Fibroblast of skin of scalp (primary cell): Measurements from ENCODE around the gene RAI14.
"Not testable (repeated sequence)": the region's sequence is repeated elsewhere in the genome, so short reads cannot be mapped to it uniquely, and the experiment has no call there.

Experiments used
- DNase-seq: peaks from one replicate; pipeline ENCODE4 v3.0.0-alpha.2; 2013

RAI14 gene

GRCh38 chr5:34701442-34701841, 45.3 kb downstream of the RAI14 start:
- not testable (repeated sequence) for DNase-seq

DNA sequence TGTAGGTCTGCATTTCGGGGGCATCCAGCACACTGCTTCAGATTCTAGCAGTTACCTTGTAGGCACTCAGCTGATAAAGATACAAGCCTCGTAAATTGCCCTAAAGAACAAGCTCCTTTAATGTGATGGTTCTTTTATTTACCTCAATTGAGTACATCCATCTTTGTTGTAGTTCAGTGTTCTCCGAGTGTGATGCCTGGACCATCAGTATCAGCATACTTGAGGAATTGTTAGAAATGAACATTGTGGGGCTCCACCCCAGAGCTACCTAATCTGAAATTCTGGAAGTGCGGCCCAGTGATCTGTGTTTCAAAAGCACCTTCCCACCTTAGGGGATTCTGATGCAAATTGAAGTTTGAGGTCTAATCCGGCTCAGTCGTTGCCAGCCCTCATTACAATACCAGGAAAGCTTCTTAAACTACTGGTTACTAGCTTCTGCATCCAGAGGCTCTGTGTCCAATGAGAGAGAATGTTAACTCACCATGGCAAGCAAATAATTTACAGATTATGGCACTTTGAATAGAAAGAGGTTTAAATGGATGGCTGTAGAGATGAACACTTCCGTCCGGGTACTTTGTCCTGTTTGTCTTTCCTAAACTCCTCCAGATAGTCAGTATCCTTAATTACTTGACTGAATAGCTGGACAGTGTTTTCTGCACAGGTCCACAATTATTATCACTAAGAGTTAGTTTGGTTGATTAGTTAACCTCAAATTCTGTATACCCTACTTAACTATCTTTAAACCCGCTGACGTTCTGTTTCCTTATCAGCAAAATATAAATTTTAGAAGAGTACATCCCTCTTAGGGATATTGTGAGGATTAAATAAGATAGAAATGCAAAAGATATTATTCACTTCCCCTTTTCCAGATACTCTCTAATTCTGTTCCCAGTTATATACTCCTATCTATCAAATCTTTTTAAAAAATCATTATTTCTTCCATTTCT, 47.9 kb downstream of the RAI14 start:
- DNase-seq = no peak

- DNase-seq = no peak
Observed at GRCh38 chr5:34706084-34706483, 50.0 kb downstream of the RAI14 start.

- DNase-seq = no peak
Observed at GRCh38 chr5:34707451-34708107, 51.5 kb downstream of the RAI14 start.

DNA sequence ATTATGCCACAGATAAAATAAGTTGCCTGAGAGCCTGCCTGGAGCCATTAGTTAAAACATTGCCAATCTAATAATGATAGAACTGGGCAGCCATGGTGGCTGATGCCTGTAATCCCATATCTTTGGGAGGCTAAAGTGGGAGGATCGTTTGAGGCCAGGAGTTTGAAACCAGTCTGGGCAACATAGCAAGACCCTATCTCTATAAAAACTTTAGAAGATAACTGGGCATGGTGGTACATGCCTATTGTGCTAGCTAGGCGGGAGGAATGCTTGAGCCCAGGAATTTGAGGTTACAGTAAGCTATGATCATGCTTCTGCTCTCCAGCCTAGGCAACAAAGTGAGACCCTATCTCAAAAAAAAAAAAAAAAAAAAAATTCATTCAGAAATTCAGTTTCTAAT, 52.6 kb downstream of the RAI14 start:
- DNase-seq = no peak

GRCh38 chr5:34709861-34710673, 53.9 kb downstream of the RAI14 start:
- peak; percentile 75 for DNase-seq

GRCh38 chr5:34712565-34712964, 56.4 kb downstream of the RAI14 start:
- DNase-seq = no peak

DNA sequence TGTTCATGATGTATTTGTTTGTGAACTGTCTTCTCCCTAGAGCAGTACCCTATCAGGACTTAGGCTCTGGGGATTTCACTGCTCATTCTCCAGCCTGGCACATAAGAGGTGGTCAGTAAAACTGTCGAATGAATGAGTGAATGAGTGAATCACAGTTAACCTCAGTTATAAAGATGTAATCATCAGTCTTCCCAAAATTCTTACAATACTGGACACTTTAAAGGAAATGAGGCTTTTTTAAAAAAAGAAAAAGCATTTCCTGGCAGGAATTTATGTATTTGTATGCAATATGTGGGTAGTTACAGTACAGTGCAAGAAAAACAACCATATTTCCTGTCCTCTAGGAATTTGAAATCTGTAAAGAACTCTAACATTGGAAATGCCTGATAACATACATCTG, 59.6 kb downstream of the RAI14 start:
- DNase-seq = peak; percentile 56

DNA sequence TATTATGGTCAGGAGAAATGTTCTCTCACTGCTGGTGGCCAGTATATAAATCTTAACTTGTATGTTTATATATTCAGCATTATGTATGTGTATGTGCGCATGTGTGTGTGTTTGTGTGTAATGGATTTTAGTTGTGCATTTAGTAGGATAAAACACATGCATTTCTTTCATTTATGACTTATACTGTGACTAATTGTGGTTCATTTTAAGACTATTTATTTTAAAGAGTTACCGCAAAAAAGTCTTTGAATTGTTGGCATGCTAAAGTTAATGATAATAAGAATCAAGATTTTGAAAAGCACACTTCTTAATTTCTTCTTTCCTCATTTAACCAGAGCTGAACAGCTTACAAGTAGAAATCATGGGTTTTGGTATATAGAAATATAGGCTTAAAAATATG, 60.9 kb downstream of the RAI14 start:
- peak; percentile 34 for DNase-seq

DNA sequence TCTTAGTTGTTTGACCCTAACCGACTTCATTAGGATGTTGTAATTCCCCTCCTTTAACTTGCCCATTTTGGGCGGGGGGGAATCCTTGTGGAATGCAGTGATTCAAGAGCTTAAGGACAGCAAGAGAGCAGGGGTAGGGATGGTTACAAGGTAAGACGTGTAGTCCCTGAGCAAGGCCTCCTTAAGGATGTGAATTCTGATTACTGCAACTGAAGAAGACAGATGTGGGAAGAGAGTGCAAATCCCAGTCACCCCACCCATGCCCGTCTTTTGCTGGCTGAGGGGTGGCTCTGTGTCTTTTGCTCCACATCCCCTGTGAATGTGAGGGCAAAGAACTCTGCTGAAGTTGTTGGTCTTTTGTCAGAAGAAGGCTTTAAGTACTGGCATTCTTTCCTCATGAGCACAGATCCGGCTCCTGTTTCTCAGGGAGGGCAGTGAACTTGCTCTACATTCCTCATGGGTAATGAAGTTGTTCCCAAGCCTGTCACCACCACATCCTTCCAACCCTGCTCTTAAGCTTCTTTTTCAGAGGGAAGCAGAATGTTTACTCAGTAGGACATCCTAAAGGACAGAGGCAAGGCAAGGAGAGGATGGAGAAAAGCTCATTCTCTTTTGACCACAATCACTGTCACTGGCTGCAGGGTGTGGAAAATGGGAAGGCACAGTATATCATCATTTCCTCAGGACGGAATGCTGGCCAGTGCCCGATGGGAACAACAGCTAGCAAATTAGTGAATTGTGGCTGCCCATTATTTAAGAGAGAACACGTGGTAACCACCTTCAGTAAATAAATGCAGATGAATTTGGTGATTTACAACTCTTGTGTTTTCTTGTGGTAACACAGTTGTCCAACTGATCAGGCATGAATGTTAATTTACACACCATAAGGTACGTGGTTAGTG, 61.5 kb downstream of the RAI14 start:
- peak; percentile 99 for DNase-seq

DNA sequence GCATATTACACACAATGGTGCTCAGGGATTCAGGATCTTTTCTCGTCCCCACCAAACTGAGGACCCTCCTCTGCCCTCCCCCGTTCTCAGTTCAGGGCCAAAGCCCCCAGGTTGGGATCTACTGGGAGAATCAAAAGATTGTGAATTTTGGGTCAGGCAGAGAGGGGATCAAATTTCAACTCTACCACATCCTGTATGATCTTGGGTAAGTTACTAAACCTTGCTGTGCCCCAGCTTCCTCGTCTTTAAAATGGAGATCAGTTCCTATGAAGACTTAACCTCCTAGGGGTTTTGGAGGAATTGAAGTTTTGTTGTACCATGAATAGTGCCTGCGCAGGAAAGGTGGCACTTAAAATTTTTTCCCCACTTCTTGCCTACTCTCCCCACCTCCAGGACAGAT, 62.4 kb downstream of the RAI14 start:
- no peak for DNase-seq

DNA sequence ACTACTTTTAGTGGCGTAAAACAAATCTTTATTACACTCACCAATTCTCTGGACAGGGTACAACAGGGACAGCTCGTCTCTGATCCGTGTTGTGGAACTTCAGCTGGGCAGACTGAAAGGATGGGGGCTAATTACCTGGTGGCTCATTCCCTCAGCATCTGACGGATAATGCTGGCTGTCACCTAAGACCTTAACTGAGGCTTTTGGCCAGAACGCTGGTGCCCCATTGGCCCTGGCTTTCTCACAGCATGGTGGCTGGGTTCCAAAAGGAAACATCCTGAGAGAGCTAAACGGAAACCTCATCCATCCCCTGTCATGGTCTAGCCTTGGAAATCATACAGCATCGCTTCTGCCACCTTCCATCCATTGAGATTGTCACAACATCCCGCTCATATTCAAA, 62.9 kb downstream of the RAI14 start:
- DNase-seq = no peak

DNA sequence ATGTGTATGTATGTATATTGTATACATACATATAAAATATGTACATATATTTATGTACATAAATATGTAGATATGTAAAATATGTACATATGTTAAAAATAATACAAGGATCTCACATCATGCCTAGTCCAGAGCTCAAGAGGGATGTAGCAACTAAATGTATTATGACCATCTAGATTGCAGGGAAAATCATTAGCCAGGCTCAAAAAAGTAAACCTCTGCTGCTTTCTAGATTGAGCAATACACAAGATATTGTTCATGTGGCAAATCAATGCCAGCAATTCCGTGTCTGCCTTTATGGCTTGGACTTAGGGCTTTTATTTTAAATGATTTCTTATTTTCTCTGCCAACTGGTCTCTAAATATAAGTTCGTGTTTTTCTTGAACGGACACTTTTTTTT, 65.2 kb downstream of the RAI14 start:
- no peak for DNase-seq

GRCh38 chr5:34722183-34722582, 66.1 kb downstream of the RAI14 start:
- DNase-seq = peak; percentile 22

DNA sequence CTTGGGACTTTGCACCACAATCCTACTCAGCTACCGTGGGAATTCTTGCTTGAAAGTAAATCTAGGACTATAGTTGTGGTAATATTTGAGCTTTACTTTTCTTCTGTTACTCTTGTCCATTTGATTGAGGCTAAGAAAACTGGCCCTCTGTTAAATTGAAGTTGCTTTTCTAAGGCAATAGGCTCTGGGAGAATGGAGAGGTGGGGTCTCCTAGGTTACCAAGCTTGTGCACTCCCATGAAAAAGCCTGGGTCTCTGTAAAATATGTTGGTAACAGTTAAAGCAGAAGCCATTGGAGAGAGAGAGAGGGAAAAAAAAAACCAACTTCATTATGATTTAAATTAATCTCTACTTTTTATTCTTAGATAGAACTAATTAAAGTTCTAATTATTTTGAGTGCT, 68.6 kb downstream of the RAI14 start:
- DNase-seq = no peak

DNA sequence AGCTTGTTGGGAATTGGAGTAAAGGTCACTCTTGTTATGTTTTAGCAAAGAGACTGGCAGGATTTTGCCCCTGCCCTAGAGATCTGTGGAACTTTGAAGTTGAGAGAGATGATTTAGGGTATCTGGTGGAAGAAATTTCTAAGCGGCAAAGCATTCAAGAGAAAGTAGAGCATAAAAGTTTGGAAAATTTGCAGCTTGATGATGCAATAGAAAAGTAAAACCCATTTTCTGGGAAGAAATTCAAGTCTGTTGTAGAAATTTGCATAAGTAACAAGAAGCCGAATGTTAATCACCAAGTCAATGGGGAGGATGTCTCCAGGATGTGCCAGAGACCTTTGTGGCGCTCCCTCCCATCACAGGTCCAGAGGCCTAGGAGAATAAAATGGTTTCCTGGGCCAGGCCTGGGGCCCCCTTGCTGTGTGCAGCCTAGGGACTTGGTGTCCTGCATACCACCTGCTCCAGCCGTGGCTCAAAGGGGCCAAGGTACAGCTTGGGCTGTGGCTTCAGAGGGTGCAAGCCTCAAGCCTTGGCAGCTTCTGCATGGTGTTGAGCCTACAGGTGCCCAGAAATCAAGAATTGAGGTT, 71.1 kb downstream of the RAI14 start:
- DNase-seq = not testable (repeated sequence)

GRCh38 chr5:34728236-34728635, 72.1 kb downstream of the RAI14 start:
- no peak for DNase-seq

GRCh38 chr5:34731435-34732232, 75.5 kb downstream of the RAI14 start:
- no peak for DNase-seq

DNA sequence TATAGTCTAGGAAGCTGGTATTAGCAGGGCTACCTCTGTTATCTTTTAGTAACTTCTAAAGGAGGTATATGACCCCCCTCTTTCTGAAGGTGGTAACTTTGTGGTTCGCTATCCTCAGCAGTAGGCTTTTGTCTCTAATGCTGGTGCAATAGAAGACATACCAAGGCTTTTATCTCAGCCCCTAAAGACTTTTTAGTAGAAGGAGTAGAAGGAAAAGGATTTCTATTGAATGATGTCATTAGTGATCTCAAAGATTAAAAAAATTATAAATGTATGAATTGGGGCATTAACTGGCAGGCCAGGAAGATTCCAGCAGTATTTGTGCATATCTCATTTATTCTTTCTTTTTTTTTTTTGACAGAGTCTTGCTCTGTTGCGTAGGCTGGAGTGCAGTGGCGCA, 78.2 kb downstream of the RAI14 start:
- peak; percentile 55 for DNase-seq
